ENCODE measurements around the gene ARHGEF4. TPM values are rescaled to one million over a fixed set of nuclear protein-coding genes. Genes with fewer than 3 reads are reported as not detected.

The ARHGEF4 gene
- total and polyA plus RNA-seq, 2 donors (not counting 3 experiments of a cell fraction or from before 2014, with no cell fraction given), result not detected

DNA sequence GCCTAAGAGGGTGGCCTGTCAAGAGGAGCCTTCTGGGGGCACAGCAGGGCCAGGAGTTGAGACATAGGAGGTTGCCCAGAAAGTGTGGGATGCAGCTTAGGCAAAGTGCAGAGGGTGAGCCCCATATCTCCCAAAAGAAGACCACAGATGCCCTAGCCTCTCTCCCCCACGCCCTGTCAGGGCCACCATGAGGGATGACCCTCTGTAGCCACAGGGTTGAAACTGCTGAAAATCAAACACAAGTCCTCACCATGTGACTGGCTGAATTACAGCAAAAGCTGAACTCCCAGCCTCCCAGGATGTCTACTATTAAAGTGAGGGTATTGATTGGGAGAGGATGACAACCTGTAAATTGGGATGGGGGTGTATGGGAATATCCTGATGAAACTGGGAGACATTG lies 37.4 kb upstream of the ARHGEF4 start:
- no peak overlapping the region for H2AFZ ChIP-seq (ENCODE audit: low read depth, low read length)
- dilution Hi-C loops (cut with MboI; ENCODE audit: extremely low pct_ligation_motif_present, low sequenced_read_pairs), result no loop called here
- no TSS peak for BruUV-seq (replicated peaks)
- no peak overlapping the region for H3K9ac ChIP-seq (replicated peaks; ENCODE audit: extremely low read depth, insufficient read depth, low read length)
- H3K27me3 ChIP-seq (ENCODE audit: control insufficient read depth in 2 of 2, insufficient read depth in 2 of 2, low read length in 2 of 2), result peaks cover 0 to 3% of the 10 kb centered on the region in 2 experiments
- no peak overlapping the region for H3K27ac ChIP-seq (ENCODE audit: insufficient read depth, low read depth, low read length)
- no peaks in the 10 kb centered on the region for H3K9me3 ChIP-seq (replicated peaks; ENCODE audit: control insufficient read depth, insufficient read depth, low read length)
- H4K20me1 ChIP-seq (replicated peaks; ENCODE audit: control insufficient read depth, extremely low read depth, insufficient read depth, low read length), result no peaks in the 10 kb centered on the region
- no peaks in the 10 kb centered on the region for H3K79me2 ChIP-seq (ENCODE audit: control insufficient read depth, insufficient read depth, low read length)
- DNase-seq (ENCODE audit: low read depth, low spot score) (no peak), FAIRE-seq (no peak)
- ChIA-PET CTCF (interaction anchor here (2.7 to 6.5 kb wide), 2 partner anchors 75 to 121 kb away, joined by 66 to 141 read pairs; no protein-coding TSS in a partner anchor), POLR2A (no interaction called here)
- intact Hi-C loops (cut with micrococcal nuclease), result loop anchor here (2.0 to 10.0 kb wide), 4 partner anchors 26 to 303 kb away; partner anchors contain the start of gene ARHGEF4
- TF ChIP-seq POLR2A (IDR thresholded peaks at IDR 0.05; ENCODE audit: low read depth, low read length) (no peak), JUN (IDR thresholded peaks at IDR 0.05; ENCODE audit: borderline replicate concordance, insufficient read depth, insufficient read length, low read depth) (no peak), GATA2 (IDR thresholded peaks at IDR 0.05; ENCODE audit: insufficient read depth, insufficient read length, low read depth, low read length) (no peak), EZH2 (IDR thresholded peaks at IDR 0.05; ENCODE audit: borderline replicate concordance, low read depth, low read length, severe bottlenecking) (no peak)
- TF ChIP-seq, protein P1, sequence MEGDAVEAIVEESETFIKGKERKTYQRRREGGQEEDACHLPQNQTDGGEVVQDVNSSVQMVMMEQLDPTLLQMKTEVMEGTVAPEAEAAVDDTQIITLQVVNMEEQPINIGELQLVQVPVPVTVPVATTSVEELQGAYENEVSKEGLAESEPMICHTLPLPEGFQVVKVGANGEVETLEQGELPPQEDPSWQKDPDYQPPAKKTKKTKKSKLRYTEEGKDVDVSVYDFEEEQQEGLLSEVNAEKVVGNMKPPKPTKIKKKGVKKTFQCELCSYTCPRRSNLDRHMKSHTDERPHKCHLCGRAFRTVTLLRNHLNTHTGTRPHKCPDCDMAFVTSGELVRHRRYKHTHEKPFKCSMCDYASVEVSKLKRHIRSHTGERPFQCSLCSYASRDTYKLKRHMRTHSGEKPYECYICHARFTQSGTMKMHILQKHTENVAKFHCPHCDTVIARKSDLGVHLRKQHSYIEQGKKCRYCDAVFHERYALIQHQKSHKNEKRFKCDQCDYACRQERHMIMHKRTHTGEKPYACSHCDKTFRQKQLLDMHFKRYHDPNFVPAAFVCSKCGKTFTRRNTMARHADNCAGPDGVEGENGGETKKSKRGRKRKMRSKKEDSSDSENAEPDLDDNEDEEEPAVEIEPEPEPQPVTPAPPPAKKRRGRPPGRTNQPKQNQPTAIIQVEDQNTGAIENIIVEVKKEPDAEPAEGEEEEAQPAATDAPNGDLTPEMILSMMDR (IDR thresholded peaks at IDR 0.05; ENCODE audit: extremely low read depth in 1 of 2, insufficient read depth in 1 of 2, low read depth in 1 of 2, low read length in 2 of 2), result no peak
- H3K9me1 ChIP-seq (replicated peaks; ENCODE audit: control insufficient read depth, extremely low read depth, insufficient read depth, low read length), result no peaks in the 10 kb centered on the region
- H3K4me2 ChIP-seq (ENCODE audit: insufficient read depth, low read length), result no peak overlapping the region
- no peaks in the 10 kb centered on the region for H3K36me3 ChIP-seq (ENCODE audit: control insufficient read depth in 2 of 2, extremely low read depth in 1 of 2, insufficient read depth in 2 of 2, low read length in 2 of 2)
- peaks cover 7% of the 10 kb centered on the region for H3K4me1 ChIP-seq (ENCODE audit: control insufficient read depth, extremely low read depth, insufficient read depth, low read length)
- H3K4me3 ChIP-seq (replicated peaks in 1 of 3; ENCODE audit: insufficient read depth in 1 of 3, low read depth in 1 of 3, low read length in 3 of 3), result no peak overlapping the region

DNA sequence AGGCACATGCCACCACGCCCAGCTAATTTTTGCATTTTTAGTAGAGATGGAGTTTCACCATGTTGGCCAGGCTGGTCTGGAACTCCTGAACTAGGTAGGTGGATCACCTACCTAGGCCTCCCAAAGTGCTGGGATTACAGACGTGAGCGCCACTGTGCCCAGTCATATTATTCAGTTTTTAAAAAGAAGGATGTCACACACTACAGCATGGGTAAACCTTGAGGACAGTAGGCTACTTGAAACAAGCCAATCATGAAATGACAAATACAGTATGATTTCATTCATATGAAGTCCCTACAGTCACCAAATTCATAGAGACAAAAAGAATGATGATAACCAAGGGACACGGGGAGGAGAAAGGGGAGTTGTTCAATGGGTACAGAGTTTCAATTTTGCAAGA lies 31.1 kb upstream of the ARHGEF4 start:
- Histone ChIP-seq H3K4me2 (ENCODE audit: insufficient read depth, low read length) (no peak overlapping the region), H3K9me3 (replicated peaks; ENCODE audit: control insufficient read depth, insufficient read depth, low read length) (no peaks in the 10 kb centered on the region), H3K4me1 (ENCODE audit: control insufficient read depth, extremely low read depth, insufficient read depth, low read length) (no peaks in the 10 kb centered on the region), H3K4me3 (replicated peaks in 1 of 3; ENCODE audit: insufficient read depth in 1 of 3, low read depth in 1 of 3, low read length in 3 of 3) (no peak overlapping the region), H3K79me2 (ENCODE audit: control insufficient read depth, insufficient read depth, low read length) (no peaks in the 10 kb centered on the region), H3K36me3 (ENCODE audit: control insufficient read depth in 2 of 2, extremely low read depth in 1 of 2, insufficient read depth in 2 of 2, low read length in 2 of 2) (no peaks in the 10 kb centered on the region), H3K9me1 (replicated peaks; ENCODE audit: control insufficient read depth, extremely low read depth, insufficient read depth, low read length) (no peaks in the 10 kb centered on the region), H3K27ac (ENCODE audit: insufficient read depth, low read depth, low read length) (no peak overlapping the region), H4K20me1 (replicated peaks; ENCODE audit: control insufficient read depth, extremely low read depth, insufficient read depth, low read length) (no peaks in the 10 kb centered on the region), H3K27me3 (ENCODE audit: control insufficient read depth in 2 of 2, insufficient read depth in 2 of 2, low read length in 2 of 2) (no peaks in the 10 kb centered on the region), H3K9ac (replicated peaks; ENCODE audit: extremely low read depth, insufficient read depth, low read length) (no peak overlapping the region), H2AFZ (ENCODE audit: low read depth, low read length) (no peak overlapping the region)
- FAIRE-seq, result no peak
- TF ChIP-seq, protein P1 (IDR thresholded peaks at IDR 0.05; ENCODE audit: extremely low read depth in 1 of 2, insufficient read depth in 1 of 2, low read depth in 1 of 2, low read length in 2 of 2), result no peak
- ChIA-PET POLR2A (no interaction called here), CTCF (no interaction called here)
- intact Hi-C loops (cut with micrococcal nuclease) (no loop called here), dilution Hi-C loops (cut with MboI; ENCODE audit: extremely low pct_ligation_motif_present, low sequenced_read_pairs) (no loop called here)
- no peak for DNase-seq (ENCODE audit: low read depth, low spot score)
- no TSS peak for BruUV-seq (replicated peaks)

All from endothelial cell of umbilical vein (primary cell).